Activated T-cell treated with anti-CD3 and anti-CD28 coated beads, Interleukin-2, amount 50 U/mL, for 72 hours (primary cell): ENCODE results near the gene RCSD1. TPM values are rescaled to one million over a fixed set of nuclear protein-coding genes. Genes with fewer than 3 reads are reported as not detected.
A peak's percentile ranks its signal among the peaks of the same experiment; 100 is the strongest.

Source experiments
- ATAC-seq, 2 donors: fragments of 150-1000 bp; cut with Tn5 transposase; replicated peaks in 1 of 2; 2 replicates each; pipeline ENCODE4 v1.10.0; 2021; ENCODE audit warnings: moderate library complexity in 2 of 2, mild to moderate bottlenecking in 1 of 2
- DNase-seq, 2 donors: peaks; one replicate each; pipeline ENCODE4 v3.0.0; 2021 to 2022; ENCODE audit warnings: mixed read lengths in 1 of 2
- H3K27ac Mint-ChIP-seq: one replicate; pipeline ENCODE4 v1.8.0; 2022; ENCODE audit warnings: mild to moderate bottlenecking, moderate library complexity, mixed read lengths
- H3K27me3 Mint-ChIP-seq: one replicate; pipeline ENCODE4 v1.8.0; 2022; ENCODE audit warnings: low read depth, mixed read lengths
- H3K36me3 Mint-ChIP-seq, 2 donors: one replicate each; pipeline ENCODE4 v1.8.0; 2022; ENCODE audit warnings: mixed read lengths in 2 of 2, mild to moderate bottlenecking in 1 of 2; ENCODE audit not compliant: insufficient read depth in 2 of 2
- H3K4me1 Mint-ChIP-seq: one replicate; pipeline ENCODE4 v1.8.0; 2022; ENCODE audit warnings: low read depth, mixed read lengths
- H3K4me3 Mint-ChIP-seq, 2 donors: one replicate each; pipeline ENCODE4 v1.8.0; 2022; ENCODE audit warnings: mild to moderate bottlenecking in 2 of 2, mixed read lengths in 2 of 2, moderate library complexity in 2 of 2
- H3K9me3 Mint-ChIP-seq, 2 donors: one replicate each; pipeline ENCODE4 v1.8.0; 2022; ENCODE audit warnings: mixed read lengths in 2 of 2
- total RNA-seq, 2 donors: library from RNA; stranded (reverse); gene quantifications; one replicate each; pipeline ENCODE4 v1.2.3, GENCODE V29; 2022

RCSD1 gene
- total RNA-seq, 2 donors from 2014 or later = 62.0 to 69.5 TPM

- peaks cover 82% of the 10 kb centered on the region for H3K4me1 Mint-ChIP-seq
- DNase-seq (no peak), ATAC-seq (peak in 1 of 2 donors; percentile 52)
- no peaks in the 10 kb centered on the region for H3K27me3 Mint-ChIP-seq
- peak overlapping the region; percentile 82 for H3K27ac Mint-ChIP-seq
- H3K36me3 Mint-ChIP-seq = peaks cover 0 to 10% of the 10 kb centered on the region in 2 donors
- H3K4me3 Mint-ChIP-seq = peak overlapping the region; percentile 48 to 67
- H3K9me3 Mint-ChIP-seq = no peaks in the 10 kb centered on the region
Observed at GRCh38 chr1:167651161-167651693, 21.2 kb downstream of the RCSD1 start.

DNA sequence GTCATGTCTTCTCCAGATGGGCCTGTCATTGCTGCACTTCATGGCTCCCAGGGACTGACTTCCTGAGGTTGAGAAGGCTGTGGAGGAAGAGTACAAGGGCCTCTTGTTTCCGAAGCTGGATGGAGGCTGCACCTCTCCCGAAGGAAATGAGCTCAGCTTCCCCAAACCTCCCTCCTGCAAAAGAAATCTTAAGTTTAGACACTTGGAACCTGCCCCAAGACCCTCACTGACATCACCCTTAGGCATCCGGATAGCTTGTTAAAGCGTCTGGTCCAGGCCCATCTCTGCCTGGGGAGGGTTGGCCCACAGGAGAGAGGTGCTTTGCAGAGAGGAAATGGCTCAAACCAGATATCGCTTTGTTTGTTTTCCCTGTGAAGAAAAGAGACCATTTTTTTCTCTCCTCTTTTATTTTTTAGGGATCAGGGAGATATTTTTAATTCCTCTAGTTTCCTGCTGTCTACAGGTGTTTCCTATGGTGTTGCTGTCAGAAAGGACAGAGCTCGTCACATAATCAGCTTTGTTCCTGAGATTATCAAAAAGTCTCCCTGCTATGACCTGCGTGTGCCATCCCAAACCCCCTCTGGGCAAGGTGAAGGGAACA lies 25.0 kb downstream of the RCSD1 start:
- peaks cover 78% of the 10 kb centered on the region for H3K4me1 Mint-ChIP-seq
- no peak for ATAC-seq
- peaks cover 0 to 11% of the 10 kb centered on the region in 2 donors for H3K36me3 Mint-ChIP-seq
- H3K4me3 Mint-ChIP-seq = no peak overlapping the region
- no peaks in the 10 kb centered on the region for H3K27me3 Mint-ChIP-seq
- no peaks in the 10 kb centered on the region for H3K9me3 Mint-ChIP-seq
- no peak for DNase-seq
- no peak overlapping the region for H3K27ac Mint-ChIP-seq

- peaks cover 0 to 11% of the 10 kb centered on the region in 2 donors for H3K36me3 Mint-ChIP-seq
- H3K27ac Mint-ChIP-seq = no peak overlapping the region
- no peak for ATAC-seq
Observed at GRCh38 chr1:167656657-167657056, 26.6 kb downstream of the RCSD1 start.

DNA sequence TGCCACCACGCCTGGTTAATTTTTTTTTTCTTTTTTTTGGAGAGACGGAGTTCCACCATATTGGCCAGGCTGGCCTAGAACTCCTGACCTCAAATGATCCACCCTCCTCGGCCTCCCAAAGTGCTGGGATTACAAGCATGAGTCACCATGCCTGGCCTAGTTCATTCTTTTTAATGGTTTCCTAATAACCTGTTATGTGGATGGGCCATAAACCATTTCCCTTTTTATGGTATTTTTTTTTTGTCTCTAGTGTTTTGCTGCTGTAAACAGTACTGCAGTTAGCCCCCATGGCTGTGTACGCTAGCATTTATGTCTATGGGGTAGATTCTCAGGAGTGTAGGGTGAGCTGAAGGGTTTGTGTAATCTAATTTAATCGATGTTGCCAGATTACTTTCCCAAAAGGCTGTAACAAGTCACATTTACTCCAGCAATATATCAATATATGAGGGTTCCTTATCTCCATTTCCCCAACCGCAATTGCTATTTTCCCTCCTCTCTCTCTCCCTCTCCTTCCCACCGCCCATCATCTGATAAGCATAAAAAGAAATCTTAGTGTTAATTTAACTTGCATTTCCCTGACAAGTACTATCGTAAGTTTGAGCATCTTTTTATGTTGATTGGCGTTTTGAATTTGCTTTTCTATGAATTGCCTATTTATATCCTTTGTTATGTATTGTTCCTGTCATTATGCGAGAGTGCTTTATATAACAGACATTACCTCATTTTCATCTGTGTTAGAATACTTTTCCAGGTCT lies 28.7 kb downstream of the RCSD1 start:
- Mint-ChIP-seq H3K36me3 (peaks cover 0 to 15% of the 10 kb centered on the region in 2 donors), H3K4me3 (no peak overlapping the region)

More at GRCh38 chr1:167656657-167657056, 26.6 kb downstream of the RCSD1 start:
- Mint-ChIP-seq H3K27me3 (no peaks in the 10 kb centered on the region), H3K9me3 (no peaks in the 10 kb centered on the region), H3K4me3 (no peak overlapping the region), H3K4me1 (peaks cover 66% of the 10 kb centered on the region)
- DNase-seq = no peak

DNA sequence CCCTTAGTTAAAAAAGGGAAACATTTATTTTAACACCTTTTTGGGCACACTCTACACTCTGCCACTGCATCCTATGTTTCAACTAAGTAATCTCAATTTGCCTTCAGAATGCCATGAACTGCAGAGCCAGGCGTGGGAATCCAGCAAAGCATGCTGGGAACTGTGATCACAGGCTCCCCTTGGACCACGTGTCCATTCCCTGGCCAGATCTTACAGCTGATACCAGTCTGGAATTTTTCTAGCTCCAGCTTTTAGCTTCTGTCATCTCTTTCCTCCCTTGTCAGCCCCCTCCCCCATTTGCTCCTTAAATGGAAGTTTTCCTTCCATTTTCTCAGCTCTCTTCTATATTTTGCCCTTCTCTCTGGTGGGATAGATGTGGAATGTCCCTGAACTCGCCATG lies 29.4 kb downstream of the RCSD1 start:
- Mint-ChIP-seq H3K27ac (peak overlapping the region; percentile 45), H3K9me3 (no peaks in the 10 kb centered on the region), H3K36me3 (peaks cover 0 to 12% of the 10 kb centered on the region in 2 donors), H3K4me3 (no peak overlapping the region), H3K27me3 (no peaks in the 10 kb centered on the region), H3K4me1 (peaks cover 58% of the 10 kb centered on the region)
- ATAC-seq (no peak), DNase-seq (no peak)

More for the DNA sequence above, 28.7 kb downstream of the RCSD1 start:
- no peak for DNase-seq
- no peaks in the 10 kb centered on the region for H3K27me3 Mint-ChIP-seq
- no peak for ATAC-seq
- peaks cover 65% of the 10 kb centered on the region for H3K4me1 Mint-ChIP-seq
- no peaks in the 10 kb centered on the region for H3K9me3 Mint-ChIP-seq
- H3K27ac Mint-ChIP-seq = peak overlapping the region; percentile 45

DNA sequence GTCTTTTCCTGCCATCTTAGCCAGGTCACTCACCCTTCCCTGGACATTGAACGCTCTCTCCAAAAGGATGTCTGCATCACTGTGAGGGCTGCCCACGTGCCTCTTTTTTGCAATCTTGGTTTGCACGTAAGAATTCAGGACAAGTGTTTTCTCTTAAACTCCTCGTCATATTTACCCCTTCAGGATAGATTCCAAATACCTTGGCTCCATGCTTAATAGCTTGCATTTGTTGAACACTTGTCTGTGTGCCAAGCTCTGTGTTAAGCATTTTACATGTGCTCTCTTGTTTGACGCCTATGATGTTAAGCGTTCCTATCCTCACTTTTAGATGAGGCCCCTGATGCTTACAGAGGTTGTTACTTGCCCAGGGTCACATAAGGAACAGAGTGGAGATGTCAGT lies 29.8 kb downstream of the RCSD1 start:
- Mint-ChIP-seq H3K4me1 (peaks cover 58% of the 10 kb centered on the region), H3K36me3 (peaks cover 0 to 12% of the 10 kb centered on the region in 2 donors), H3K27me3 (no peaks in the 10 kb centered on the region), H3K27ac (peak overlapping the region; percentile 80), H3K4me3 (no peak overlapping the region), H3K9me3 (no peaks in the 10 kb centered on the region)
- ATAC-seq (no peak), DNase-seq (no peak)

- Mint-ChIP-seq H3K27ac (peak overlapping the region; percentile 48), H3K27me3 (no peaks in the 10 kb centered on the region), H3K9me3 (no peaks in the 10 kb centered on the region), H3K4me1 (peaks cover 59% of the 10 kb centered on the region), H3K4me3 (no peak overlapping the region), H3K36me3 (peaks cover 0 to 11% of the 10 kb centered on the region in 2 donors)
- no peak for DNase-seq
- ATAC-seq = no peak
Observed at GRCh38 chr1:167661527-167662426, 31.7 kb downstream of the RCSD1 start.

DNA sequence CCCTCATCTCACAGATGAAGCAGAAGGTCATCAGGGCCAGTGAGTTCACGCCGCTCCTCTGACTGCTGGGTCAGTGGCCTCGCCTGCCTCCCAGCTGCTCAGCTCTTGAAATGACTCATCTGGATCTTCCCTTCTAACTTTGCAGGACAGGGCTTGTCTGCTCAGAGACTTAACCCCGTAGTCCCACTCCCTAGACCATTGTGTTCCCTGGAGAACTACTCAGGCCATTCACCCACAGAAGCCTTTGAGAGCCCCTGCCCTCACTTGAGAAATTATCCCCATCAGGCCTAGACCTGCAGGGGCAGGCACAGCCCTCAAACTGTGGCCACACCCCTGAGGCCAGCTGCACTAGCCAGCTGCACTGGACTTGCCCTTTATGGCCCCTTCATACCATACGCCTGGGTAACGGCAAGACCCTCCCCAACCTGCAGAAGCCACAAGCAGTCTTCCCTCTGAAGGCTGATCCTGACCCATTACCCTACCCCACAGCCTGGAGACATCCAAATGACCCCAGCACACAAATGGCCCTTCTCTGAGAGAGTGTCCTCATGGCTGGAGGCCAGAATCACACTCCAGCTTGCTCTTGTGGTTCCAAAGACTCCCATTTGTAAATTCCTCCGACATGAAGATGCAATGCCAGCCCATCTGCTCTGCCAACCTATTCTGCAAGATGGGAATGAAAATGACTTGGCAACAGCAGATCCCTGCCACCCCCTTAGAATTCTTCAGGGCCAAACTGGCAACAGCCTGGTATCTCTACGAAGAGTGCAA lies 33.2 kb downstream of the RCSD1 start:
- H3K27ac Mint-ChIP-seq = peak overlapping the region; percentile 35
- DNase-seq (no peak), ATAC-seq (no peak)
- peaks cover 70% of the 10 kb centered on the region for H3K4me1 Mint-ChIP-seq
- no peaks in the 10 kb centered on the region for H3K27me3 Mint-ChIP-seq
- H3K36me3 Mint-ChIP-seq = peaks cover 0 to 8% of the 10 kb centered on the region in 2 donors
- H3K9me3 Mint-ChIP-seq = no peaks in the 10 kb centered on the region
- H3K4me3 Mint-ChIP-seq = no peak overlapping the region

GRCh38 chr1:167665469-167665868 lies 35.4 kb downstream of the RCSD1 start:
- no peak overlapping the region for H3K27ac Mint-ChIP-seq
- peaks cover 62% of the 10 kb centered on the region for H3K4me1 Mint-ChIP-seq
- ATAC-seq (no peak), DNase-seq (no peak)
- H3K9me3 Mint-ChIP-seq = no peaks in the 10 kb centered on the region
- no peak overlapping the region for H3K4me3 Mint-ChIP-seq
- H3K27me3 Mint-ChIP-seq = no peaks in the 10 kb centered on the region
- peaks cover 0 to 8% of the 10 kb centered on the region in 2 donors for H3K36me3 Mint-ChIP-seq

DNA sequence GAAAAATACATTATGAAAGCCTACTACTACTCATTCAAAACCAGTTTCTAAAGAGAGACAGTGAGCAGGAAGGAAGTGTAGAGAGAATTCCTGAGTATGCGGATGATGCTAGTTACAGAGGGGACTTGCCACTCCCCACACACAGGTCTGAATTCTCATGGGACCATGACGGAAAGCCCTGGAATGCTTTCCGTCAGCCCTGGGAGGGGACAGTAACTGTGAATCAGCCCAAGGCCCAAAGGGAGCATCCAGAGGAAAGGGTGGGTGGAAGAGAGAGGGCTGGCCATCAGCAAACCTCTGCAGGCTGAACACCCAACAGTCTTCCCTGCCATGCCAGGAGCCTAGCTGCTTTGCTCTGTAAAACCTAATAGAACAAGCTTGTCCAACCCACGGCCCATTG lies 36.4 kb downstream of the RCSD1 start:
- ATAC-seq = no peak
- Mint-ChIP-seq H3K27me3 (no peaks in the 10 kb centered on the region), H3K27ac (no peak overlapping the region), H3K9me3 (no peaks in the 10 kb centered on the region), H3K4me1 (peaks cover 69% of the 10 kb centered on the region), H3K36me3 (peaks cover 2 to 14% of the 10 kb centered on the region in 2 donors), H3K4me3 (no peak overlapping the region)
- no peak for DNase-seq

DNA sequence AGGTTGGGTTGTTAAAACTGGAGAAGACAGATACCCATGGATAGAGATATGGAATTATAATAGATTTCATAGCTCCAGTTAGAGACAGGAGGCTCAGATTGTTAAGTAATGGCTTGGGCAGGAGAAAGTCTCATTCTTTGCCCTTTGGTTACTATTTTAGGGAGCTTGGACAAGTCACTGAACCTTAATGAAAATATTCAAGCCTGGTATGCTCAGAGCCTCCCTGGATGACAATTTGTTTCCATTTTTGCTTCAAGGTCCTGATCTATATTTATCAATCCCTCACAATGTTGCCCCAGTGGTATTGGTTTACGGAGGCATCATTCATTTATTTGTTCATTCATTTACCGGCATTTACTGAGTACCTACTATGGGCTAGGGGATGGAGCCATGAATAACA lies 37.5 kb downstream of the RCSD1 start:
- peak overlapping the region; percentile 14 for H3K27ac Mint-ChIP-seq
- peaks cover 72% of the 10 kb centered on the region for H3K4me1 Mint-ChIP-seq
- H3K4me3 Mint-ChIP-seq = no peak overlapping the region
- no peak for DNase-seq
- H3K9me3 Mint-ChIP-seq = no peaks in the 10 kb centered on the region
- ATAC-seq = no peak
- H3K27me3 Mint-ChIP-seq = no peaks in the 10 kb centered on the region
- H3K36me3 Mint-ChIP-seq = peaks cover 3 to 17% of the 10 kb centered on the region in 2 donors

DNA sequence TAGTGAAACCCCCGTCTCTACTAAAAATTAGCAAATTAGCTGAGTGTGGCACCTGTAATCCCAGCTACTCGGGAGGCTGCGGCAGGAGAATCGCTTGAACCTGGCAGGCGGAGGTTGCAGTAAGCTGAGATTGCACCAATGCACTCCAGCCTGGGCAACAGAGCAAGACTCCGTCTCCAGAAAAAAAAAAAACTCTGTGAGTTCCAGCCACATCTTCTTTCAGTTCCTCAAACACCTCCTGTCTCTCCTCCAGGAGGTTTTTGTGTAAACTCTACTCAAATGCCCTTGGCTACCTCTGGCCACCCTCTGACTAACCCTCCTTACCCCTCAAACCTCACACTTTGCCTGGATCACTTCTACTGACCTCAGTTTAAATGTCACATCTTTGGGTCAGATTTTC lies 38.1 kb downstream of the RCSD1 start:
- DNase-seq = no peak
- Mint-ChIP-seq H3K4me3 (no peak overlapping the region), H3K4me1 (peaks cover 72% of the 10 kb centered on the region), H3K27me3 (no peaks in the 10 kb centered on the region), H3K9me3 (no peaks in the 10 kb centered on the region), H3K27ac (peak overlapping the region; percentile 36), H3K36me3 (peaks cover 3 to 19% of the 10 kb centered on the region in 2 donors)
- ATAC-seq = no peak
